HL-60 (cell line): Measurements from ENCODE around the gene A2ML1.
"Not testable (repeated sequence)": the region's sequence is repeated elsewhere in the genome, so short reads cannot be mapped to it uniquely, and the experiment has no call there.

Experiments used
- GABPA ChIP-seq: IDR thresholded peaks from 2 replicates; pipeline ENCODE4 v1.6.1; 2012; ENCODE audit warnings: low read depth
- TF ChIP-seq, protein P1 (sequence below): IDR thresholded peaks from one replicate; pipeline ENCODE4 v1.5.1; 2011; ENCODE audit warnings: low read length, control low read depth, inconsistent platforms; ENCODE audit not compliant: insufficient read depth

GRCh38 chr12:8919643-8920042 is 97.2 kb downstream of the A2ML1 start:
- TF ChIP-seq, protein P1, sequence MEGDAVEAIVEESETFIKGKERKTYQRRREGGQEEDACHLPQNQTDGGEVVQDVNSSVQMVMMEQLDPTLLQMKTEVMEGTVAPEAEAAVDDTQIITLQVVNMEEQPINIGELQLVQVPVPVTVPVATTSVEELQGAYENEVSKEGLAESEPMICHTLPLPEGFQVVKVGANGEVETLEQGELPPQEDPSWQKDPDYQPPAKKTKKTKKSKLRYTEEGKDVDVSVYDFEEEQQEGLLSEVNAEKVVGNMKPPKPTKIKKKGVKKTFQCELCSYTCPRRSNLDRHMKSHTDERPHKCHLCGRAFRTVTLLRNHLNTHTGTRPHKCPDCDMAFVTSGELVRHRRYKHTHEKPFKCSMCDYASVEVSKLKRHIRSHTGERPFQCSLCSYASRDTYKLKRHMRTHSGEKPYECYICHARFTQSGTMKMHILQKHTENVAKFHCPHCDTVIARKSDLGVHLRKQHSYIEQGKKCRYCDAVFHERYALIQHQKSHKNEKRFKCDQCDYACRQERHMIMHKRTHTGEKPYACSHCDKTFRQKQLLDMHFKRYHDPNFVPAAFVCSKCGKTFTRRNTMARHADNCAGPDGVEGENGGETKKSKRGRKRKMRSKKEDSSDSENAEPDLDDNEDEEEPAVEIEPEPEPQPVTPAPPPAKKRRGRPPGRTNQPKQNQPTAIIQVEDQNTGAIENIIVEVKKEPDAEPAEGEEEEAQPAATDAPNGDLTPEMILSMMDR: not testable (repeated sequence)
- TF ChIP-seq GABPA: not testable (repeated sequence)
